SHP77 (cell line): ENCODE data around the gene ZFP36L2.

Experiments
- DNase-seq, 2 experiments: peaks; one replicate each; lab custom pipeline; 2025; lab: John Stamatoyannopoulos, UW

The ZFP36L2 gene

GRCh38 chr2:43248621-43249020 lies 22.2 kb upstream of the ZFP36L2 start:
- DNase-seq = no peak

DNA sequence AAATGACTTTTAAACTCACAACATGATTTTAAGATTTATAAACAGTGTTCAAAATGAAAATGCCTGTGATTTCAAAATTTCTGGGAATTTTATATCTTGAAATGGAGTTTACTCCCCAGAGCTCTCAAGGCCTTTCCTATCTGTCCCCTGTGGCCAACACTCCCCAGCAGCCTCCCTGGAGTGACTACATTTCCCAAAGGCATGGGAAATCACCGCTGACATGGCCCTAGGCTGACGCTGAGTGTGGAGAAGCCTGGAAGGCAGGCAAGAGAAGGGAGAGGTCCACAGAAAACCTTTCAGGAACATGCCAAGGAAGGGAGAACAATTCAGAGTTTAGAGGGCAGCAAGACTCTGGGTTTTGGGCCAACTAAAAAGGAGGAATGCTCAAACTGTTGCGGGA lies 20.2 kb upstream of the ZFP36L2 start:
- no peak for DNase-seq

DNA sequence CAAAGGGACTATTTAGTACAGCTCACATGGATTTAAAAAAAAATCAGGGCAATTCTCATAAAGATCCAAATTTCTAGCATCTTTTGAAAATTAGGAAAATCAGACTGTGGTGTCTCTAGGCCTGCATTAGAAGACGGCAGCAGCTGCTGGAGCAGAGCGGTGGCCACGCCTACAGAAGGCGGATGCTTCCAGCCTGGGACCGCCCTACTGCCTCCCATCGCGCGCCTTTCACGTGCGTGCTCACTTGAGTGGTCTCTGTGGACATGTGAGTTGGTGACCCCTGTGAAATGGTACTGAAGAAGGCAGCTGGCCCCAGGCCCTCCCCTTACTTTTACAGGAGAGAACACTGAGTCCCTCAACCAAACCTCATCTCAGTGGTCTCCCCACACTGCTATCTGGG lies 15.2 kb upstream of the ZFP36L2 start:
- DNase-seq = no peak

- no peak for DNase-seq
Measured at GRCh38 chr2:43240766-43241150, 14.4 kb upstream of the ZFP36L2 start.

DNA sequence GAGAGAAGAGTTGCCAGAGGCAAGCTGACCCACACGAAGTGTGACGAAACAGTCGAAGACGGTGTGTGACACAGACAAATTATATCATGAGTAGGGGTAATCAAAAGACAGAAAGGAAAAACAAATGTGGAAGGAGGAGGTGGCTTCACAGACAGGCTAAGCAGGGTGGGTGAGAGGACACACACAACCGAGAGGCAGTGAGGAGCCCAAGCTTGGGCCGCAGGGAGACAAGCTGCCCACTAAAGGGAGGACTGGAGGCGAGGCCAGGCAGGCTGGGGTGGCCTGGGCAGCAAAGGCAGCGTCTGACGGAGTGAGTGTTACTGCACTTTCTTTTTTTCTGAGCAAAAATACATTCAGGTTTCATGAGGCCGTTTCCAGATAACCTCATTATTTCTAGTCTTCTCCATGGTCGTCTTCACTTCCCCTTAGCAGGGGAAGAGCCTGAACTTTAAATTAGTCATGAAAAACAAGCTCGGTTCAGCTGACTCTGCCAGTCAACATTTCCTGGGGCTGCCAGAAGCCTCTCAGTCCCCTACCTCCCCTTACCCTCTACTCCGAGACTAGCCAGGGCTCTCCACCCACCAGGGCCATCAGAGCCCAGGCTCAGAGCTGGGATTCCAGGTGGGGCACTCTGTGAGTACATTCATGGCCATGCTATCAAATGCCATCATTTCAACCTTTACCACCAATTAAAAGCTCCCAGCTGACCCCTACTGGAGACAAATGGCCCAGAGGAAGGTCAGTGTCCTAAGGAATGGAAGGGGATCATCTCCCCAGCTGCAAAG lies 13.8 kb upstream of the ZFP36L2 start:
- DNase-seq = no peak

DNA sequence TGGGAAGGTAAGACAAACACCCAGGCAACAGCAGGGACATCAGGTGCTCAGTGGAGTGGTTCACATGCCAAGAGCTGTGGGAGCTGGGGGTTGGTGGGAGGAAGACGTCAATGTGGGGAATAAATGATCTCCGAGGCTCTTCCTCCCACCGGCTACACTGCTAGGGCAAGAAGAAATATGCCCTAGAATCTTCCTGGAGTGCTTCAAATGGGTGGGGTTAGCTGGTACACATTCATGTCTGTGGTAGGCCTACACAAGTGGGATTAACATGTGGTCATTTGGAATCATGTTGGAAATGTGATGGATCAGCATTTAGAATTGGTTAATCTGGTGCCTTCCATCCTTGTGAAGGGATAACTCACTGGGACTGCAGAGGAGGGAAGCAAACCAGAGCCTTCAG lies 12.4 kb upstream of the ZFP36L2 start:
- no peak for DNase-seq

GRCh38 chr2:43238176-43238575 lies 11.8 kb upstream of the ZFP36L2 start:
- DNase-seq = no peak

- no peak for DNase-seq
Measured at GRCh38 chr2:43233218-43234212, 7.1 kb upstream of the ZFP36L2 start.

DNA sequence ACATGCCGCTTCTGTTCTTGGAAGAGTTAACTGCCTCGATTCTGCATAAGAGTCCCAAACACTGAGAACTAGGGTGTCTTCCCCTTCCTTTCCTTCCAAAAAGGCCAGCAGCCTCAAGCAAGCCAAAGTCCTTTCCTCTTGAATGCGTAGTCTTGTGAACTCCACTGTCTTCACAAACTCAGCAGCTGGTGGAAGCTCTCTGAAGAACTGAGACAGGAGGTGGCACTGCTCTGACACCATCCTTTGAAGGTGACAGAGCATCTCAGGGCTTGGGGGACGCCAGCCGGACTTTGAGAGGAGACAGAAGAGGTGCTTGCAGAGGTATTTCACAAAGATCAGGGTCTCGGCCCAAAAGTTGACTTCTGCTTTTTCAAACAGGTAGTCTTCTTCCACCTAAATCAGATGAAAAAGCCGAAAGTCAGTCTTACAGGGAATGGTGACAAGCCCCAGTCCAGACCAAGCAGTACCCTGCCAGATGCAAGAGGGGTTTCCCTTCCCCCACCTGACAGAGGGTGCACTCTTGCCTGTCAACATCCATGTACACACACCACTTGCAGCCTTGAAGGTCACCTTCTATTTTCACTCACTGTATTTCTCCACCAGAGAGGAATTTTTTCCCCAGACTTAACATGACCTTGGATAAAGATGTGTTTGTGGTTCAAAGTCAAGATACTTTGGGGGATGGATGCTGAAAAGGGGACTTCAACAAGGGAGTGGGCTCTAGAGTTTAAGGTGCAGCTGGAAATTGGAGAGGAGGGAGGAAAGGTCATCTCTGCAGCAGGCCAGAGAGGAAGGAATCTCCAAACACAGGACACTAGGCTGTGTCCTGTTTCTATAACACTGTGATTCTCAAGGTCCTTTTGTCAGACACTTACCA lies 4.8 kb upstream of the ZFP36L2 start:
- DNase-seq = no peak

DNA sequence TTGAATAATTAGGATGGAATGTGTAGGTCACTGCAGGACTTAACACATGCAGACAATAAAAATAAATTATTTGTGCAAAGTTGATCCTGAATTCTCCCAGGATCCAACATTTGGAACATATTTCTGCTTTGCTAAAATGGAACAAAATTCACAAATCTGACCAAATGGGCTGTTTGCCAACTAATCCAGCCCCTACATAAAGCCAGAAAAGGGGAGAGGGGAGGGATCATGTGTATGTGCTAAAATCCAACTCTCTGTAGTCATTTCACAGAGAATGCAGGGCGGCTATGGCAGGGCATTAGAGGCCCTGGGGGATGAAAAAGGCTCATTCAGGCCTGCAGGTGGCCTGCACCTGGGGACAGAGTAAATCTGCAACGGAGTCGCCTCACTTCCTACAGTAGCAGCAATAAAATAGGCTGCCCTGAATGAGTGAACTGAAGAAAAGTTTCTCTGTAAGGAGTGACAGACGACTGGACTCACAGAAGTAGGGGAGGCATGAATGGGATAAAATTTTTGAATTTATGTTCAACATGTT lies 4.0 kb upstream of the ZFP36L2 start:
- DNase-seq = no peak

DNA sequence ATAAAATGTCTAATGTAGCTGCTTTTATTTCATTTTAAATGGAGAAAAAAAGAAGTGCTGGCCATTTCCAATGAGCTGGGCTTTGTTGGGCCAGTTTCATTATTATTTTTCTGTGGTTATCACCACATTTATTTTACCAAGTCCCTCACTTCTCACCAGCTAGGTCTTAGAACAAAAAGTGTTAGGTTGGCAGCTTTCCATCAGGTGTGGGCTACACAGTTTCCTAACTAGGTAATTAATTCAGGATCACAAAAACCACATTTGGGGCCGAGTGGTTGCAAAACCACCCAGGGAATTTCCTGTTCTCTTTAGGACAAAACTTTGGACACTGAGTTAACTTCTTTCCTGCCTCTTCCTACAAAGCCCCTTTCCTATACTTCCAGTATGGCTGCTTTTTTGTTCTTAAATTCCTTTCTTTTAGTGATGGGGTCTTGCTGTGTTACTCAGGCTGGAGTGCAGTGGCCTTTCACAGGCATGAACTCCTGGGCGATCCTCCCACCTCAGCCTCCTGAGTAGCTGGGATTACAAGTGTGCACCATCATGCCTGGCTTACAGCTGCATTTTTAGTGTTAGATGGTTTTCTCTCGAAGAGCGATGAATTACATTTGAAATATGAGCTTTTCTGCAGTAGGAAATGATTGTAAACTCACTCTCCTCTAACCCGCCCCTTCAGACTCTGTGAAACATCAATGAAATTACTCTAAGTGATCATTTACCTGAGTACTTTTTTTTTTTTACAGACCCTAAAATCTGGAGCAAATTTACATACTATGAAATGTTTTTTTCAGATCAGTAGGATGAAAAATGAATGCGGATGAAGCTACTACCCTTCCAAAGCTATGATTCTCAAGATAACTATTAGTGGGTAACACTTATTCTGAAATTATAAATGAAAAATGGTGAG lies 2.6 kb upstream of the ZFP36L2 start:
- no peak for DNase-seq

- DNase-seq = no peak
Measured at GRCh38 chr2:43228321-43228751, 1.9 kb upstream of the ZFP36L2 start.

- DNase-seq = no peak
Measured at GRCh38 chr2:43227830-43228281, 1.4 kb upstream of the ZFP36L2 start.

- peak; percentile 56 to 75 for DNase-seq
Measured at GRCh38 chr2:43226955-43227829, 786 bp upstream of the ZFP36L2 start.

GRCh38 chr2:43225788-43226557 lies 433 bp downstream of the ZFP36L2 start:
- peak in 1 of 2 experiments; percentile 40 for DNase-seq

DNA sequence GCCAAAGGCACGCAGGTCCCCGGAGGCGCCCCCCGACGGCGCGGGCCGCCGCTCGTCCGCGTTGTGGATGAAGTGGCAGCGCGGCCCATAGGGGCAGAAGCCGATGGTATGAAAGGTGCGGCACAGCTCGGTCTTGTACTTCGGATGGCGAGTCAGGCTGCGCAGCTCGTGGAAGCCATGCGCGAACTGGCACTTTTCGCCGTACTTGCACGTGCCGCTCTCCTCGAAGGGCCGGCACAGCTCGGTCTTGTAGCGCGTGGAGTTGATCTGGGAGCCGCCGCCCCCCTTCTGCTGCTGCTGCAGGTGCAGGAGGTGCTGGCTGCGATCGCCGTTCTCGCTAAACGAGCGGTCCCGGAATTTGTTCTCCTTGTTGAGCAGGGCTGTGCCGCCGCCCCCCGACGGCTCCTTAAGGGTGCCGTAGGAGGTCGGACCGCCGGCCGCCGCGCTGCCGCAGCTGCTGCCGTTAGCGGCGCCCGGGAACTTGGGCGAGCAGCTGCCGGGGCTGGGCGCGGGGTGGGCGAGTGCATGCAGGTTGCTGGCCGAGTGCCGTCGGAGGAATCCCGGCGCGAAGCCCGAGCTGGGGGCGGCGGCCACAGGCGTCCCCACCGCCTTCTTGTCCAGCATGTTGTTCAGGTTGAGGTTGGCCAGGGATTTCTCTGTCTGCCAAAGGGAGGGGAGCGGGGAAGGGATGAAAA lies 1.2 kb downstream of the ZFP36L2 start:
- peak; percentile 29 to 31 for DNase-seq

DNA sequence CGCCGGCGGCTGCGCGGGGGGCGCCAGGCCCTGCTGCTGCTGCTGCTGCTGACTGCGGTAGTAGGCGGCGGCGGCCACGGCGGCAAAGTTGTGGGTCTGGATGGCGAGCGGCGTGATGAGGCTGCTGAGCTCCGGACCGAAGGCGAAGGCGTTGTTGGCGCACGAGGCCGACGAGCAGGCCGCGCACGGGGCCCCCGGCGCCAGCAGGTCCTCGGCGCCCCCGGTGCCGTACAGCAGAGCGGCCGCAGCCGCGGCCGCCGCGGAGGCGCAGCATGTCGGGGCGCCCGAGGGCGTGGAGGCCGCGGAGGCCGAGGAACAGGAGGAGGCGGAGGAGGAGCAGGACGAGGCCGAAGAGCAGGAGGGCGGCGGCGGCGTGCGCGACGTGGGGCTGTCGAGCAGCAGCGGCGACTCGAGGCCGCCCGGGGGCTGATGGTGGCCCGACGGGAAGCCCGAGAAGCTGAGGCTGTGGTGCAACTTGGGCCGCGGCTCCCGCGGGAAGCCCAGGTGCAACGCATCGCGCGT lies 1.8 kb downstream of the ZFP36L2 start:
- no peak for DNase-seq

DNA sequence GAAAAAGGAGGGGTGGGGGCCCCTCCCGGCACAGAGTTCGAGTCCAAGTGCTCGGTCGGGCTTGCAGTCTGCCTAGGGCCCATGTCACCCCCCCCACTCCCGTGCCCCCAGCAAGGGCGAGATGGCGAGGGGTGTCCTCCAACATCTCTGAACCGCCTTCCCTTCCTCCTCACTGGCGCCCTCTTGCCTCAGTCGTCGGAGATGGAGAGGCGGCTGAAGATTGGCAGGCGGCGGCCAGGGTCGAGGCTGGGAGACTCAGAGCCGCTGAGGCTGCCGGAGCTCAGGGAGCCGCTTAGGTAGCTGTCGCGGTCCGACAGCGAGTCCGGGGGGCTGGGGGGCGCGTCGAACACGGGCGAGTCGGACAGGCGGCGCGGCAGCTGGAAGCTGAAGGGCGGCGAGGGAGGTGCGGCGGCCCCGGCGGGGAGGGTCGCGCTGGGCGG lies 2.3 kb downstream of the ZFP36L2 start:
- no peak for DNase-seq
